DND-41 (cell line): Measurements from ENCODE around the gene NUTF2.

Experiments
- CTCF ChIP-seq: IDR thresholded peaks from 2 replicates; pipeline ENCODE4 v1.5.1; 2012; ENCODE audit warnings: borderline replicate concordance, low read length, moderate library complexity, mild to moderate bottlenecking; ENCODE audit not compliant: poor library complexity, severe bottlenecking; ENCODE audit errors: extremely low read depth
- EZH2 ChIP-seq: IDR thresholded peaks from 3 replicates; pipeline ENCODE4 v1.6.1; 2012; ENCODE audit warnings: borderline replicate concordance, low read depth, mild to moderate bottlenecking, moderate library complexity, low read length, inconsistent platforms; ENCODE audit not compliant: severe bottlenecking

- no peak for TF ChIP-seq CTCF
- TF ChIP-seq EZH2, result no peak
Observed at GRCh38 chr16:67893743-67894399, 47.1 kb downstream of the NUTF2 start.
